HEK293 (cell line): ENCODE results near the gene SPC25.

ENCODE experiments used
- CTCF ChIP-seq: fragments of 450-650 bp; formaldehyde crosslinking; IDR thresholded peaks from 2 replicates; pipeline ENCODE4 v1.5.1; 2016; ENCODE audit warnings: missing biosample characterization, missing genetic modification characterization
- ZNF274 ChIP-seq, 2 experiments: fragments of 200-500 bp in 1 of 2; fragments of 450-650 bp in 1 of 2; sonication (Bioruptor generic) in 1 of 2; formaldehyde crosslinking in 1 of 2; IDR thresholded peaks; 2 replicates each; pipeline versions ENCODE4 v1.5.1 to v1.6.1; 2014 to 2016; ENCODE audit warnings: borderline replicate concordance in 1 of 2, inconsistent platforms in 1 of 2, low read length in 1 of 2, missing biosample characterization in 1 of 2, missing genetic modification characterization in 1 of 2
- ZNF366 ChIP-seq: fragments of 450-650 bp; formaldehyde crosslinking; conservative IDR thresholded peaks from 2 replicates; pipeline ENCODE4 v1.5.1; 2016; ENCODE audit warnings: missing biosample characterization, missing genetic modification characterization

- TF ChIP-seq CTCF (tag by site-specific recombination) (no peak), ZNF366 (tag by site-specific recombination) (no peak), ZNF274 (IDR thresholded peaks at IDR 0.05; ENCODE audit: low read length) (no peak), ZNF274 (tag by site-specific recombination; IDR thresholded peaks at IDR 0.05; ENCODE audit: borderline replicate concordance) (no peak)
These were observed 23.3 kb upstream of the SPC25 start for GRCh38 chr2:168913495-168913894.
